ENCODE data around the gene ZMYND19. TPM values are rescaled to one million over a fixed set of nuclear protein-coding genes. Genes with fewer than 3 reads are reported as not detected.
"Not testable (repeated sequence)": the region's sequence is repeated elsewhere in the genome, so short reads cannot be mapped to it uniquely, and the experiment has no call there.

The ZMYND19 gene
- total RNA-seq, 1 donor from 2014 or later, result 18.6 TPM

DNA sequence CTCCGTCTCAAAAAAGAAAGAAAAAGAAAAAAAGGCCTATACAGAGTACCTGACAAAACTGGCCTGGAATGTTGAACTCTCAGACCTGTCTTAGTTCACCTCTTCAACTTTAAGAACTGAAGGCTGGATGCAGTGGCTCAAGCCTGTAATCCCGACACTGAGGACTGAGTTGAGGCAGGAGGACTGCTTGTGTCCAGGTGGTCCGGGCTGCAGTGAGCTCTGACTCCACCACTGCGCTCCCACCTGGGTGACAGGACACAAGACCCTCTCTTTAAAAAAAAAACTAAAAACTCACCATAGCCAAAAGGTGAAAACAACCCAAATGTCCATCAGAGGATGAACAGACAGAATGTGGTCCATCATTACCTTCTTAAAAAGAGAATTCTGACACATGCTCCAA, 32.2 kb downstream of the ZMYND19 start:
- no peak for DNase-seq (ENCODE audit: low spot score)

GRCh38 chr9:137556069-137556838, 34.1 kb downstream of the ZMYND19 start:
- no peak for DNase-seq (ENCODE audit: low spot score)

- no peak for DNase-seq (ENCODE audit: low spot score)
Observed at GRCh38 chr9:137555179-137555578, 35.1 kb downstream of the ZMYND19 start.

GRCh38 chr9:137554349-137554748, 36.0 kb downstream of the ZMYND19 start:
- DNase-seq (ENCODE audit: low spot score), result no peak

DNA sequence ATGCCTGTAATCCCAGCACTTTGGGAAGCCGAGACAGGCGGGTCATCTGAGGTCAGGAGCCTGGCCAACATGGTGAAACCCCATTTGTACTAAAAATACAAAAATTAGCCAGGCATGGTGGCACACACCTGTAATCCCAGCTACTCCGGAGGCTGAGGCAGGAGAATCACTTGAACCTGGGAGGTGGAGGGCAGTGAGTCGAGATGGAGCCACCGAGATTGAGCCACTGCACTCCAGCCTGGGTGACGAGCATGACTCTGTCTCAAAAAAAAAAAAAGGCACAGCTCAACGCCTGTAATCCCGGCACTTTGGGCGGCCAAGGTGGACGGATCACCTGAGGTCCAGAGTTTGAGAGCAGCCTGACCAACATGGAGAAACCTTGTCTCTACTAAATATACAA, 36.7 kb downstream of the ZMYND19 start:
- not testable (repeated sequence) for DNase-seq (ENCODE audit: low spot score)

- DNase-seq (ENCODE audit: low spot score), result no peak
Observed at GRCh38 chr9:137552022-137552768, 38.1 kb downstream of the ZMYND19 start.

DNA sequence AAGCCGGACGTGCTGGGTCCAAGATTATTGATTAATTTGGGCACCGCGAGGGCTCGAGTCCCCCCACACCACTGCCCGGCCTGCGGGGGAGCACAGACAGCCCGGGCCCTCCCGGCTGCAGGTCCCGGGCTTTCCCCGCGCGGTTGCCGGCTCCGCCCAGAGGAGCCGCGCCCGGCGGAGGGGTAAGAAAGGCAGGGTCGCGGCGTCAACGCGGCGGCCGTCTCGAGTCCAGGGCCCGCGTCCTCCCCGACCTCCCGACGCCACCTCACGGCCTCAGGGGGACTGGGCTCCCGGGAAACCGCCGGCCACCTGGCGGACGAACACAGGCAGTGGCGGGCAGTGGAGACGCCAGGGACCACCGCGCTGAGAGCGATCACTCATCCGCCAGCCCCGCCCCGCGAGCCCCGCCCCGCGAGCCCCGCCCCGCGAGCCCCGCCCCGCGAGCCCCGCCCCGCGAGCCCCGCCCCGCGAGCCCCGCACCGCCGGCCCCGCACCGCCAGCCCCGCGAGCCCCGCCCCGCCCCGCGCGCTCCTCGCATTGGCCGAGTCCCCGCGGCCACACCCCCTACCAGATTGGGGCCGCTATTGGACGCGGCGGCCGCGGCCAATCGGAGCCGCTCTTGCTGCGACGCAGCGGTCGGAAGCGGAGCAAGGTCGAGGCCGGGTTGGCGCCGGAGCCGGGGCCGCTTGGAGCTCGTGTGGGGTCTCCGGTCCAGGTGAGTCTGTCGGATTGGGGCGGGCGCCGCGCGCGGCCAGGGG, 38.9 kb downstream of the ZMYND19 start, which contains the start of gene MRPL41:
Gene MRPL41, plus strand, starts transcription at position 616 of the 758 bp plus-strand sequence. CDS start 203 bp downstream, outside the sequence.
- peak; percentile 96 for DNase-seq (ENCODE audit: low spot score)

GRCh38 chr9:137550958-137551263, 39.4 kb downstream of the ZMYND19 start:
- not testable (repeated sequence) for DNase-seq (ENCODE audit: low spot score)

DNA sequence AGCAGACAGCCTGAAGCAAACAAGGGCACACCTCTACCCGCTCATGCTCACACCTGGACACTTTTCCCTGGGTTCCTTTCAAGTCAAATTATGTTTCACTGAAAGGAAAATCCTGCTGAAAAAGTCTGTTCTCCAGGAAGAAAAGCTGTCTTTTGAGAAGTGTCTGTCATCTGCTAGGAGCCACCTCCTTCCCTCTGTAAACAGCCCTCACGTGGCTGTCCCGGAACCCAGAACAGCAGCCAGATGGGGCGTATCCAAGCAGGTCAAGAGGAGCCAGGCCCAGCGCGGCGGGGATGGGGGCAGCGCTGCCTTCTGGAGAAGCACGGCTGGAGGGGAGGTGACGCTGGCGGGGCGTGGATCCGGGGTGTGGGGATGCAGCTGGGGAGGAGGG, 40.1 kb downstream of the ZMYND19 start, which contains the start of gene PNPLA7:
Gene PNPLA7, minus strand, starts transcription at position 172 of the 391 bp plus-strand sequence. CDS start 205 bp downstream, outside the sequence.
- DNase-seq (ENCODE audit: low spot score), result peak; percentile 92

- DNase-seq (ENCODE audit: low spot score), result no peak
Observed at GRCh38 chr9:137547687-137548543, 42.4 kb downstream of the ZMYND19 start.

DNA sequence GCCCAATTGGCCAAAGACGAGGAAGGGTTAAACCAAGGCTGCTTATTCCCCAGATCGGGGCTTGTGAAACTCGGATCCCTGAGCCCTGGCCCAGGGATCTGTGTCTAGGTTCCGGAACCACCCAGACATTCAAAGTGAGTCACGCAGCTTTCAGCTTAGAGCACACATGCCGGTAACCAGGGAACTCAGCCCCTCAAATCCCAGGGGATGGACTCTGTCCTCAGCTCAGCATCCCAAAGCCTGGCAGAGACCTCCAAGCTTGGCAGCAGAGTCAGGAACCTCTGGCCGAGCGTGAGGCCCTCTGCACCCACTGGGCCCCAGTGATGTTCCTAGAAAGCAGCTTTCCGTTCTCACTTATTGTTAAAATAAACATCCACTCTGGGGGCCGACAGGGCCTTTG, 45.2 kb downstream of the ZMYND19 start:
- no peak for DNase-seq (ENCODE audit: low spot score)

DNA sequence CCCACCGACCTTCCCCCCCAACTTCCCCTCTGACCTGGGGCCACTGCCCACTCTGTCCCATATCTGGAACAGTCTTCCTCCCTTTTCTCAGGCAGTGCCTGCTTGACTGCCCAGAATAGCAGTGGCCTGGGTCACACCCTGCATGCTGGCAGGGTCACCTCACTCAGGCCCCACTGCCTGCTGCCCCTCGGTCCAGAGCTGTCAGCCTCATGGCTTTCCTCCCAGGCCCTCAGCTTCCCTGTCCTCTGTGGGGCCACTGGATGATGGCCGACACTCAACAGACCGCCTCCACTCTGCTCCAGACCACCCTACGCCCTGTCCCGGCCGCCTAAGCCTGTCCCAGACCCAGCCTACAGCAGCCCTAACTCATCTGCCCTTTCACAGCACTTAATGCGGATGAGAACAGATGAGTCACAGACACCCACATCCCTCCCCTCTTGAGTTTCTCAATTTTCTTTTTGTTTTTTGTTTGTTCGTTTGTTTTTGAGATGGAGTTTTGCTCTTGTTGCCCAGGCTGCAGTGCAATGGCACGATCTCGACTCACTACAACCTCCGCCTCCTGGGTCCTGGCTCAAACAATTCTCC, 46.0 kb downstream of the ZMYND19 start:
- no peak for DNase-seq (ENCODE audit: low spot score)

- no peak for DNase-seq (ENCODE audit: low spot score)
Observed at GRCh38 chr9:137543237-137543963, 46.9 kb downstream of the ZMYND19 start.

DNA sequence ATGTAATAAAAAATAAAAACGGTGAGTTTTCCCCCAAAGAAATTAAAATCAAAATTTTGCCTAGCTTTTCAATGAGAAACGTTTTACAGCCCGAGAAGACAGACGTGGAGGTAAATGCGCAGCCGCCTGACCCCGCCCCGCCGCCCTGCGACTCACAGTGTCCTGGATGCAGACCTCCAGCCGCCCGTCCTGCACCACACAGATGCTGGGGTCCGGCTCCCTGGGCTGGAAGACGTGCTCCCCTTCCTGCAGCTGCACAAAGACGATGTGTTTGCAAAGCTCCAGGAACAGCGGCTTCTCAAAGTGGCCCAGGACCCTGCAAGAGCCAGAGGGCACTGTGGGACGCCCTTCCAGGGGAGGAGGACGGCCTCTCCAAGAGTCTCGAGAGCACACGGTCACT, 47.8 kb downstream of the ZMYND19 start:
- DNase-seq (ENCODE audit: low spot score), result no peak

DNA sequence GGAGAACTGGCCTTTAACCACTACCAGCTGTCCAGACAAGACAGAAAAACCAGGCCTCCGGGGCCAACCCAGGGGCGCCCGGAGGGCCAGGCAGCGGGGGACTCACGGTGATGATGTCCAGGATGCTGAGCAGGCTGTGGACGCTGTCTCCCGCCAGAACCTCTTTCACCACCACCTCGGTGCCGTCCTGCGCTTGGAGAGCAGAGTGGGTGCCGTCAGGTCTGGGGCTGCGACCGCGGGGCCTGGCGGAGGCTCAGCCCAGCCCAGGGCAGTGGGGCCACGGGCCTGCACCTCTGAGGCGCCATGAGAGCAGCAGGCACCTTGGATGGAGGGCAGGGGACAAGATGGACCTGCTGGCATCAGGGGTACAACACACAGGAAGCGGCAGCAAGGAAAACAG, 49.8 kb downstream of the ZMYND19 start:
- no peak for DNase-seq (ENCODE audit: low spot score)

GRCh38 chr9:137538058-137538457, 52.3 kb downstream of the ZMYND19 start:
- no peak for DNase-seq (ENCODE audit: low spot score)

GRCh38 chr9:137536594-137537131, 53.6 kb downstream of the ZMYND19 start:
- DNase-seq (ENCODE audit: low spot score), result not testable (repeated sequence)

GRCh38 chr9:137535120-137535428, 55.2 kb downstream of the ZMYND19 start:
- DNase-seq (ENCODE audit: low spot score), result no peak

DNA sequence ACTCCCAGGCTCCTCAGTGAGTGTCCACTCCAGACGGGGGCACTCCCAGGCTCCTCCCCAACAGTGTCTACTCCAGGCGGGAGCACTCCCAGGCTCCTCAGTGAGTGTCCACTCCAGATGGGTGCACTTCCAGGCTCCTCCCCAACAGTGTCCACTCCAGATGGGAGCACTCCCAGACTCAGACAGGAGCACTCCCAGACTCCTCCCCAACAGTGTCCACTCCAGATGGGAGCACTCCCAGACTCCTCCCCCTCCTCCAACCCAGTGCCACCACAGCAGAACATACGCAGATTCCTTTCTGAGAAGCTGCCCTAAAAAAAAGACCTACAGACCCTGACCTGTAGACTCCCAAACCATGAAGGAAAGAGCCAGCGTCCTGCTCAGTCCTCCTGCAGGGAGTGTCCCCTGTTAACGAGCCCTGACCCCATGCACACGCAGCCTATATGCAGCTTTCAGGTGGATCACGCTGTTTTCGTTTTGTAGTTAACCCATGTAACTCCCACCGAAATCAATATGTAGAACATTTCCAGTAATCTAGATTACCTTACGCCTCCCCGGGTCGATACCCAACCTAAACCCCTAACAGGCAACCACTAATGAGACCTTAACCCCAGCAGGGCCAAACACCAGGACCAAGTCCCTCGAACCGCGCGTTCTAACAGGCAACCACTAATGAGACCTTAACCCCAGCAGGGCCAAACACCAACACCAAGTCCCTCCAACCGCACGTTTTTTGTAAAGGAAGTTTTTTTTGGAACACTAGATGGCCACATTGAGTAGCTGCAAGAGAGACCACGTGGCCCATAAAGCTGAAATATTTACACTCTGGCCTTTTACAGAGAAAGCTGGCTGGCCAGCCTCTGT, 55.8 kb downstream of the ZMYND19 start:
- DNase-seq (ENCODE audit: low spot score), result no peak

Measured in mesenteric fat pad (tissue), 1 donor.